Natural killer cell (primary cell): Measurements from ENCODE around the gene LRRC8C. TPM values are rescaled to one million over a fixed set of nuclear protein-coding genes. Genes with fewer than 3 reads are reported as not detected.

ENCODE experiments used
- ATAC-seq, 3 donors: fragments of 150-1000 bp in 2 of 3; fragments of 200-7000 bp in 1 of 3; cut with Tn5 transposase; 1 replicate in 1 of 3; 2 replicates in 2 of 3; pipeline ENCODE4 v1.10.0; 2021; ENCODE audit warnings: mild to moderate bottlenecking in 2 of 3, moderate library complexity in 2 of 3
- DNase-seq, 2 donors: peaks; one replicate each; pipeline versions ENCODE4 v3.0.0 to v3.0.0-alpha.2; 2013 to 2021; ENCODE audit warnings: mixed read lengths in 1 of 2
- H3K27ac ChIP-seq: one replicate; pipeline ENCODE4 v1.5.1; 2013; ENCODE audit warnings: mild to moderate bottlenecking, low read length
- H3K27me3 ChIP-seq: one replicate; pipeline ENCODE4 v1.6.1; 2013; ENCODE audit warnings: low read length; ENCODE audit not compliant: control insufficient read depth, insufficient read depth
- H3K36me3 ChIP-seq: one replicate; pipeline ENCODE4 v1.6.1; 2013; ENCODE audit warnings: low read length; ENCODE audit not compliant: control insufficient read depth, insufficient read depth
- H3K4me1 ChIP-seq: one replicate; pipeline ENCODE4 v1.6.1; 2013; ENCODE audit warnings: low read length; ENCODE audit not compliant: control insufficient read depth, insufficient read depth
- H3K4me3 ChIP-seq: one replicate; pipeline ENCODE4 v1.5.1; 2013; ENCODE audit warnings: low read length
- H3K9me3 ChIP-seq: one replicate; pipeline ENCODE4 v1.6.1; 2013; ENCODE audit warnings: low read length; ENCODE audit not compliant: control insufficient read depth, insufficient read depth
- H3K27ac Mint-ChIP-seq, 2 donors: one replicate each; pipeline ENCODE4 v1.8.0; 2022; ENCODE audit warnings: mild to moderate bottlenecking in 2 of 2, mixed read lengths in 2 of 2, moderate library complexity in 1 of 2
- H3K27me3 Mint-ChIP-seq, 2 donors: one replicate each; pipeline ENCODE4 v1.8.0; 2022; ENCODE audit warnings: low read depth in 2 of 2, mixed read lengths in 2 of 2
- H3K36me3 Mint-ChIP-seq: one replicate; pipeline ENCODE4 v1.8.0; 2022; ENCODE audit warnings: mixed read lengths
- H3K4me1 Mint-ChIP-seq, 2 donors: one replicate each; pipeline ENCODE4 v1.8.0; 2022; ENCODE audit warnings: mixed read lengths in 2 of 2
- H3K4me3 Mint-ChIP-seq: one replicate; pipeline ENCODE4 v1.8.0; 2022; ENCODE audit warnings: mild to moderate bottlenecking, moderate library complexity, mixed read lengths
- H3K9me3 Mint-ChIP-seq, 2 donors: one replicate each; pipeline ENCODE4 v1.8.0; 2022; ENCODE audit warnings: mixed read lengths in 2 of 2
- CTCF ChIP-seq: fragments of 200-600 bp; IDR thresholded peaks from one replicate; pipeline ENCODE4 v1.8.0; 2022; ENCODE audit warnings: antibody characterized with exemption
- WGBS: methylation state at CpG from one replicate; pipeline ENCODE4 v1.1.7; 2013; ENCODE audit warnings: missing lambda C conversion rate; ENCODE audit not compliant: insufficient coverage; 5-methylcytosine and 5-hydroxymethylcytosine counted together
- intact Hi-C: fragments of 100-400 bp; cut with micrococcal nuclease; formaldehyde crosslinking; loops from one replicate; pipeline ENCODE4 v1.14.2; 2022
- total RNA-seq, 4 donors: library from RNA; stranded (reverse); fragments of 120-200 nt in 1 of 4; gene quantifications; one replicate each; pipeline versions ENCODE4 v1.2.3 to v1.2.4, GENCODE V29; 2013 to 2022

Gene LRRC8C
- total RNA-seq, 3 donors from 2014 or later (not counting 1 experiment from before 2014, with no cell fraction given): 7.6 to 19.1 (median 15.1) TPM

- ATAC-seq (no peak), DNase-seq (no peak)
- no peak overlapping the region for H3K27ac ChIP-seq
- H3K4me3 Mint-ChIP-seq: no peak overlapping the region
- H3K27ac Mint-ChIP-seq: no peak overlapping the region
- no peaks in the 10 kb centered on the region for H3K9me3 Mint-ChIP-seq
- 97% methylated on average over 5 of the region's 5 CpGs for WGBS
- H3K27me3 Mint-ChIP-seq: no peaks in the 10 kb centered on the region
- H3K36me3 ChIP-seq: peaks cover 28% of the 10 kb centered on the region
- peaks cover 27% of the 10 kb centered on the region for H3K36me3 Mint-ChIP-seq
- no peaks in the 10 kb centered on the region for H3K9me3 ChIP-seq
- H3K4me1 ChIP-seq: no peaks in the 10 kb centered on the region
- H3K27me3 ChIP-seq: no peaks in the 10 kb centered on the region
- intact Hi-C loops: no loop called here
- no peak for TF ChIP-seq CTCF
- peaks cover 18 to 40% of the 10 kb centered on the region in 2 donors for H3K4me1 Mint-ChIP-seq
- no peak overlapping the region for H3K4me3 ChIP-seq
These were observed 53.6 kb downstream of the LRRC8C start for GRCh38 chr1:89686520-89686919.

DNA sequence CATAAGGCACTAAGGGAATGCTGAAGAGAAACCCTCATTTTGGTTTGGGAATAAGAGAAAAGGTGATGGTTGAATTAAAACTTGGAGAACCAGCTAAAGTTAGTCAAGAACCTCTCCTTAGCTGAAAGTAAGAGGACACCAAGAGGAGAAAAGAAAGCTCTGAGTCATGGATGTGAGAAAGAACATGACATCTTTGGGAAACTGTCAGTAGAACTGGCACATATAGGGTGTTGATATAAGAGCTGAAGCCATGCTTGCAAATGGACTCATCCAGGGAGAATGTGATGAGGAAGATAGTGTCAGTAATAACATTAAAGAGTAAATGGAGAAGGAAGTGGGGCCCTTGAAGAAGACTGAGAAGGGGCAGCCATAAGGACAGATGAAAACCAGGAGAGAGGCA, 54.3 kb downstream of the LRRC8C start:
- peaks cover 20 to 42% of the 10 kb centered on the region in 2 donors for H3K4me1 Mint-ChIP-seq
- Histone ChIP-seq H3K27ac (no peak overlapping the region), H3K4me1 (no peaks in the 10 kb centered on the region), H3K4me3 (no peak overlapping the region), H3K9me3 (no peaks in the 10 kb centered on the region), H3K27me3 (no peaks in the 10 kb centered on the region), H3K36me3 (peaks cover 28% of the 10 kb centered on the region)
- H3K4me3 Mint-ChIP-seq: no peak overlapping the region
- H3K27me3 Mint-ChIP-seq: no peaks in the 10 kb centered on the region
- intact Hi-C loops: no loop called here
- H3K27ac Mint-ChIP-seq: peak overlapping the region in 1 of 2 donors; percentile 1
- no peak for ATAC-seq
- H3K36me3 Mint-ChIP-seq: peaks cover 27% of the 10 kb centered on the region
- TF ChIP-seq CTCF: no peak
- H3K9me3 Mint-ChIP-seq: no peaks in the 10 kb centered on the region
- DNase-seq: no peak

DNA sequence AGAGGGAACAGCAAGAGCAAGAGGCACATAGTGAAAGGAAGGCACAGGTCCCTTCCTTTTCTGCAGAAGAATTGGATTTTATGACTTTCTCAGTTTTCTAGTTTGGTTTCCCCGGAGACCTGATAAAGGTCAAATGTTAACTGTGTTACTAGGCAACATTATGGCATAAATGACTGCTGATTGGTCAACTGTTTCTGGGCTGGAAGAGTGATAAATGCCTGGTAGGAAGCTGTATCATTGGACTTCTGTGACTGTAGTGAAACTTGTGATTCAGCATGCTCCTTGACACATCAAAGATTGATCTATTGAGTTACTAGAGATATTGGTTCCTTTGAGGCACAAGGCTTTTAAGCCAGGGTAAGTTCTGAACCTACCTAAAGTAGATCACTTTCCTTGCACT, 55.7 kb downstream of the LRRC8C start:
- DNase-seq (no peak), ATAC-seq (no peak)
- 94% methylated on average over 1 of the region's 1 CpG for WGBS
- H3K4me3 ChIP-seq: no peak overlapping the region
- Mint-ChIP-seq H3K4me3 (no peak overlapping the region), H3K36me3 (peaks cover 27% of the 10 kb centered on the region), H3K27me3 (no peaks in the 10 kb centered on the region), H3K27ac (peak overlapping the region; percentile 15 to 43), H3K4me1 (peaks cover 32 to 49% of the 10 kb centered on the region in 2 donors), H3K9me3 (no peaks in the 10 kb centered on the region)
- intact Hi-C loops: no loop called here
- H3K27ac ChIP-seq: no peak overlapping the region
- H3K4me1 ChIP-seq: peaks cover 2% of the 10 kb centered on the region
- no peaks in the 10 kb centered on the region for H3K27me3 ChIP-seq
- TF ChIP-seq CTCF: no peak
- H3K36me3 ChIP-seq: peaks cover 28% of the 10 kb centered on the region
- H3K9me3 ChIP-seq: no peaks in the 10 kb centered on the region

DNA sequence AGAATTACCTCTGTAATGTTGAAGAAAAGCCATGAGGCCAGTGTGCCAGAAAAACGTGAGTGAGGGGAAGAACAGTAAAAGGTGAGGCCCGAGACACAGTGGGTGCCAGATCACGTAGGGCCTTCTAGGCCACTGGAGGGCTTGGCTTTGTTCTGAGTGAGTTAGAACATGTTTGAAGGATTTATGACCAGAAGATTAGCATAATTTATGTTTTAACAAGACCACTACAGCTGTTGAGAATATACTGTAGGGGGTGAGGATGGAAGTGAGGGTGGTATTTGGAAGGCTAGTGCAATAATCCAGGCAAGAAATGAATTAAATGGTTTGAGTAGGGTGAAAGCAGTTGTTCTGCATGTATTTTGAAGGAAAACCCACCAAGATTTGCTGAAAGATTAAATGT, 56.3 kb downstream of the LRRC8C start:
- Mint-ChIP-seq H3K4me1 (peaks cover 34 to 52% of the 10 kb centered on the region in 2 donors), H3K4me3 (no peak overlapping the region), H3K9me3 (no peaks in the 10 kb centered on the region), H3K36me3 (peaks cover 27% of the 10 kb centered on the region), H3K27me3 (no peaks in the 10 kb centered on the region), H3K27ac (peak overlapping the region; percentile 15 to 43)
- peaks cover 28% of the 10 kb centered on the region for H3K36me3 ChIP-seq
- H3K4me3 ChIP-seq: no peak overlapping the region
- H3K9me3 ChIP-seq: no peaks in the 10 kb centered on the region
- DNase-seq: no peak
- H3K4me1 ChIP-seq: peaks cover 5% of the 10 kb centered on the region
- ATAC-seq: no peak
- intact Hi-C loops: no loop called here
- no peaks in the 10 kb centered on the region for H3K27me3 ChIP-seq
- TF ChIP-seq CTCF: no peak
- 91% methylated on average over 3 of the region's 3 CpGs for WGBS
- H3K27ac ChIP-seq: no peak overlapping the region
